Measurements from ENCODE around the gene PPM1E.

DNA sequence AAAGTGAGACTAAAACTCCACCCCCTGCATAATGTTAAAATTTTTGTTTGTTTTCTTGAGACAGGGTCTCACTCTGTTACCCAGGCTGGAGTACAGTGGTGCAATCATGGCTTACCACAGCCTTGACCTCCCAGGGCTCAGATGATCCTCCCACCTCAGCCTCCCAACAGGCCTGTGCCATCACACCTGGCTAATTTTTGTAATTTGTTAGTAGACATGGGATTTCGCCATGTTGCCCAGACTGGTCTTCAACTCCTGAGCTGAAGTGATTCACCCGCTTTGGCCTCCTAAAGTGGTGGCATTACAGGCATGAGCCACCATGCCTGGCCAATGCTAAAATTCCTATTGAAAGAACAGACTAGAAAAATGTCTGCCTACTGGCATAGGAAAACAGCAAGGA, 247.2 kb downstream of the PPM1E start:
- TF ChIP-seq, protein P1, sequence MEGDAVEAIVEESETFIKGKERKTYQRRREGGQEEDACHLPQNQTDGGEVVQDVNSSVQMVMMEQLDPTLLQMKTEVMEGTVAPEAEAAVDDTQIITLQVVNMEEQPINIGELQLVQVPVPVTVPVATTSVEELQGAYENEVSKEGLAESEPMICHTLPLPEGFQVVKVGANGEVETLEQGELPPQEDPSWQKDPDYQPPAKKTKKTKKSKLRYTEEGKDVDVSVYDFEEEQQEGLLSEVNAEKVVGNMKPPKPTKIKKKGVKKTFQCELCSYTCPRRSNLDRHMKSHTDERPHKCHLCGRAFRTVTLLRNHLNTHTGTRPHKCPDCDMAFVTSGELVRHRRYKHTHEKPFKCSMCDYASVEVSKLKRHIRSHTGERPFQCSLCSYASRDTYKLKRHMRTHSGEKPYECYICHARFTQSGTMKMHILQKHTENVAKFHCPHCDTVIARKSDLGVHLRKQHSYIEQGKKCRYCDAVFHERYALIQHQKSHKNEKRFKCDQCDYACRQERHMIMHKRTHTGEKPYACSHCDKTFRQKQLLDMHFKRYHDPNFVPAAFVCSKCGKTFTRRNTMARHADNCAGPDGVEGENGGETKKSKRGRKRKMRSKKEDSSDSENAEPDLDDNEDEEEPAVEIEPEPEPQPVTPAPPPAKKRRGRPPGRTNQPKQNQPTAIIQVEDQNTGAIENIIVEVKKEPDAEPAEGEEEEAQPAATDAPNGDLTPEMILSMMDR (IDR thresholded peaks at IDR 0.05), result no peak
- TF ChIP-seq ZFX (IDR thresholded peaks at IDR 0.05; ENCODE audit: borderline replicate concordance), result no peak

Measured in 22Rv1 (cell line).